ENCODE results near the gene RPS2. TPM values are rescaled to one million over a fixed set of nuclear protein-coding genes. Genes with fewer than 3 reads are reported as not detected.

The RPS2 gene
- total RNA-seq, 1 experiment from 2014 or later, result 3,874 TPM

DNA sequence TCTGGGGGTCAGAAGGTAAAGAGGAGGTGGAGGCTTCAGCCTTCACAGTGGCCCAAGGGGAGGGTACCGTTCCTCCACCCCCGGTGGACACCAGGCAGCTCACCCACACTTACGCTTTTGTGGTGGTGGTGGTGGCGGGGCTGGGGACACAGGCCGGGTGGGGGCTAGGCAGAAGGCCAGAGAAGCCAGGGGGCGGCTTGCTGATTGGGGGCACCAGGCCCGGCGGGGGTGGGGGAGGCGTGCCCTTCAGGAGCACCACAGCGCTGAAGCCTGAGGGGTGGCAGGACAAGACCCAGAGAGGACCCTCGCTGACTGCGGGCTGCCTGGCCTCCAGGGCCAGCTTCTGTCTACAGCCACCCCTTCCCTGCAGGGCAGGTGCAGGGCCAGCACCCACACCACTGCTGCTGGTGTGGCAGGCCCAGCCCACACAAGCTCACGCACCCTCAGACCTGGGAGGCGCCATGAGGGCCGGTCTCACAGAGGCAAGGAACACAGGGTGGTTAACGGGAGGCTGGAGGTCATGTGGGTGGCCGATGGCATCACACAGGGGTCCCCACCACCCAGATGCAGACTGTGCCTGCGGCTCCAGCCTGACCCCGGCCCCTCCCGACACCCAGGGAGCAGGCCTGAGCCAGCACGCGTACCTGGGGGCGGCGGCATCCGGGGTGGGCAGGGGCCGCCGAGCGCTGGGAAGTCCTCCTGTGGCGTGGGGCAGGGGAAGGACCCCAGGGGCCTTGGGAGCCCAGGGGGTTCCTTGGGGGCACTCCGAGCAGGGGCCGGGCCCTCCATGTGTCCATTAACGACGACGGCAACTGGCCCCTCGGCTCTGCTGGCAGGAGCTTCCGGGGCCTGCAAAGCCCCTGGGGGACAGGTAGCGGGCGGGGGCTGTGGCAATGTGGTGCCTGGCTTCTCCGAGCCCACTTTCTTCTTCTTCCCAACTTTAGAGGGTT lies 34.5 kb upstream of the RPS2 start:
- no peak overlapping the region for H2BK15ac ChIP-seq (ENCODE audit: low read depth, low read length)
- no peaks in the 10 kb centered on the region for H3K23me2 ChIP-seq (ENCODE audit: insufficient read length, low read depth, low read length, poor library complexity, severe bottlenecking)
- no peak overlapping the region for H4K91ac ChIP-seq (ENCODE audit: insufficient read length, low read depth, low read length)
- H2BK20ac ChIP-seq (ENCODE audit: low read depth, low read length, poor library complexity, severe bottlenecking), result no peak overlapping the region
- no peaks in the 10 kb centered on the region for H3K4me1 ChIP-seq (ENCODE audit: insufficient read depth, low read length)
- H3T11ph ChIP-seq (ENCODE audit: low read length), result no peak overlapping the region
- no peak overlapping the region for H3K27ac ChIP-seq (ENCODE audit: insufficient read length, low read depth, low read length)
- peaks cover 0 to 1% of the 10 kb centered on the region in 2 experiments; a peak in 1 of 4 replicates for H3K4me1 Mint-ChIP-seq
- peaks cover 18 to 48% (median 44%) of the 10 kb centered on the region in 3 experiments for H3K36me3 Mint-ChIP-seq (ENCODE audit: insufficient read depth in 1 of 3, low read depth in 3 of 3)
- no peak overlapping the region for H2BK5ac ChIP-seq (ENCODE audit: insufficient read length, low read length)
- no peak overlapping the region for H2AK5ac ChIP-seq (ENCODE audit: insufficient read length, low read length)
- no peaks in the 10 kb centered on the region; the same call in 1 of the 2 replicates for H3K27me3 Mint-ChIP-seq (ENCODE audit: low read depth)
- no peaks in the 10 kb centered on the region for H3K27me3 ChIP-seq (ENCODE audit: insufficient read depth, low read length)
- no peak overlapping the region for H3K14ac ChIP-seq (ENCODE audit: insufficient read depth, low read length)
- no peak overlapping the region for H3K18ac ChIP-seq (ENCODE audit: insufficient read length, low read depth, low read length)
- no peak overlapping the region for H2AFZ ChIP-seq (ENCODE audit: low read length)
- no peak for DNase-seq
- H3K4me3 Mint-ChIP-seq, result no peak overlapping the region
- H3K9me3 Mint-ChIP-seq, result no peaks in the 10 kb centered on the region
- TF ChIP-seq, protein P1, sequence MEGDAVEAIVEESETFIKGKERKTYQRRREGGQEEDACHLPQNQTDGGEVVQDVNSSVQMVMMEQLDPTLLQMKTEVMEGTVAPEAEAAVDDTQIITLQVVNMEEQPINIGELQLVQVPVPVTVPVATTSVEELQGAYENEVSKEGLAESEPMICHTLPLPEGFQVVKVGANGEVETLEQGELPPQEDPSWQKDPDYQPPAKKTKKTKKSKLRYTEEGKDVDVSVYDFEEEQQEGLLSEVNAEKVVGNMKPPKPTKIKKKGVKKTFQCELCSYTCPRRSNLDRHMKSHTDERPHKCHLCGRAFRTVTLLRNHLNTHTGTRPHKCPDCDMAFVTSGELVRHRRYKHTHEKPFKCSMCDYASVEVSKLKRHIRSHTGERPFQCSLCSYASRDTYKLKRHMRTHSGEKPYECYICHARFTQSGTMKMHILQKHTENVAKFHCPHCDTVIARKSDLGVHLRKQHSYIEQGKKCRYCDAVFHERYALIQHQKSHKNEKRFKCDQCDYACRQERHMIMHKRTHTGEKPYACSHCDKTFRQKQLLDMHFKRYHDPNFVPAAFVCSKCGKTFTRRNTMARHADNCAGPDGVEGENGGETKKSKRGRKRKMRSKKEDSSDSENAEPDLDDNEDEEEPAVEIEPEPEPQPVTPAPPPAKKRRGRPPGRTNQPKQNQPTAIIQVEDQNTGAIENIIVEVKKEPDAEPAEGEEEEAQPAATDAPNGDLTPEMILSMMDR (conservative IDR thresholded peaks at IDR 0.05), result no peak
- WGBS (ENCODE audit: extremely low coverage, insufficient read length, low lambda C conversion rate), result no CpG with 5 or more reads among the region's 39 CpGs
- no peak overlapping the region for H4K5ac ChIP-seq (ENCODE audit: insufficient read length, low read depth, low read length)
- H3K79me1 ChIP-seq (ENCODE audit: insufficient read depth, low read depth, low read length, poor library complexity, severe bottlenecking), result peaks cover 3% of the 10 kb centered on the region
- H2BK12ac ChIP-seq (ENCODE audit: insufficient read length, low read depth, low read length), result no peak overlapping the region
- no peaks in the 10 kb centered on the region for H3K9me3 ChIP-seq (ENCODE audit: control insufficient read depth, low read depth, low read length)
- H2BK120ac ChIP-seq (ENCODE audit: low read depth, low read length, poor library complexity, severe bottlenecking), result no peak overlapping the region
- no peak overlapping the region for H3K4me2 ChIP-seq (ENCODE audit: insufficient read depth, insufficient read length, low read length)
- no peak overlapping the region for H3K4ac ChIP-seq (ENCODE audit: low read depth, low read length)
- H3K27ac Mint-ChIP-seq, result no peak overlapping the region
- H3K9ac ChIP-seq (ENCODE audit: extremely low read depth, insufficient read length, low read length), result no peak overlapping the region
- no peak overlapping the region for H3K23ac ChIP-seq (ENCODE audit: insufficient read length, low read depth, low read length)
- no peak overlapping the region for H3K56ac ChIP-seq (ENCODE audit: insufficient read length, low read depth, low read length)
- no peaks in the 10 kb centered on the region for H3K79me2 ChIP-seq (ENCODE audit: insufficient read depth, low read length)
- no peak overlapping the region for H4K8ac ChIP-seq (replicated peaks; ENCODE audit: insufficient read length, low read depth, low read length)
- H4K20me1 ChIP-seq (ENCODE audit: control insufficient read depth, insufficient read depth, insufficient read length), result no peaks in the 10 kb centered on the region

Data from H9 (cell line).